Measurements from ENCODE around the gene ZSWIM1.
"Not testable (repeated sequence)": the region's sequence is repeated elsewhere in the genome, so short reads cannot be mapped to it uniquely, and the experiment has no call there.

Gene ZSWIM1

DNA sequence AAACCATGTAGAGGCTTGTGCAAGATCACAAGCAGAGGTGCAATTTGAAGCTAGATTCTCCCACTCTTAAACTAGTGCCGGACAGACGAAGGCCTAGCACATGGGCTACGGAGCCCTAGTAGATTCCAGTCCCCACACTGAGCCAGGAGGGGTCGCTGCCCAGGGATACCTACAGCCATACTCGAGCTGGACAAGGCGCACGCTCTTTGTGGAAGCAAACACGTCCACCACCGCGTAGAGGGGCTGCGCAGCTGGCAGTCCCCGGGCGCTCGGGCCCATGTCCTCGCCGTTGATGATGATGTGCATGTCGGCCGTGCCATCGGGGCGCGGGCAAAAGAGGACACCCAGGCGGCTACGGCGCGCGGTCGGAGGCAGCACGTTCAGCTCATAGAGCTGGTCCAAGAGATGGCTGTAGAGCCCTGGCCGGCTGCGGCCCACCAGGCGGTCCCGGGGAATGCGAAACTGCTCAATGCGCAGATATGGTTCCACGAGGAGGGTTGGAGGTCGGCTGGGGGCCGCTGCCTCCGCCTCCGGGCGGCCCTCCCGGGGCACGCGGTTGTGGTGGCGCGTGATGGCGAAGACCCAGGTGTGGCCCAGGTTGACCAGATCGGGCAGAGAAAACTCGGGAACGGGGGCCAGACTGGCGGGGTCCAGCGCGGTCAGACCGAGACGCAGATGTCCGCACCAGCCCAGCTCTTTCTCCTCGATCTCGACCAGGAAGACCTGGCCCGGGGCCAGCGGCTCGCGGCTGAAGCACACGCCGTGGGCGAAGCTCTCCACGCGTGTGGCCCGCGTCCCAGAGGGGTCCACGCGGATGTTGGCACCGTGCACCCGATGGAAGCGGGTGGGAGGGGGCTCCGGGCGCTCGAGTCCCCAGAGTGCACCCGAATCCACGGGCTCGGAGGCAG lies 9.3 kb downstream of the ZSWIM1 start:
- peak; percentile 23 for DNase-seq (ENCODE audit: low read depth)

DNA sequence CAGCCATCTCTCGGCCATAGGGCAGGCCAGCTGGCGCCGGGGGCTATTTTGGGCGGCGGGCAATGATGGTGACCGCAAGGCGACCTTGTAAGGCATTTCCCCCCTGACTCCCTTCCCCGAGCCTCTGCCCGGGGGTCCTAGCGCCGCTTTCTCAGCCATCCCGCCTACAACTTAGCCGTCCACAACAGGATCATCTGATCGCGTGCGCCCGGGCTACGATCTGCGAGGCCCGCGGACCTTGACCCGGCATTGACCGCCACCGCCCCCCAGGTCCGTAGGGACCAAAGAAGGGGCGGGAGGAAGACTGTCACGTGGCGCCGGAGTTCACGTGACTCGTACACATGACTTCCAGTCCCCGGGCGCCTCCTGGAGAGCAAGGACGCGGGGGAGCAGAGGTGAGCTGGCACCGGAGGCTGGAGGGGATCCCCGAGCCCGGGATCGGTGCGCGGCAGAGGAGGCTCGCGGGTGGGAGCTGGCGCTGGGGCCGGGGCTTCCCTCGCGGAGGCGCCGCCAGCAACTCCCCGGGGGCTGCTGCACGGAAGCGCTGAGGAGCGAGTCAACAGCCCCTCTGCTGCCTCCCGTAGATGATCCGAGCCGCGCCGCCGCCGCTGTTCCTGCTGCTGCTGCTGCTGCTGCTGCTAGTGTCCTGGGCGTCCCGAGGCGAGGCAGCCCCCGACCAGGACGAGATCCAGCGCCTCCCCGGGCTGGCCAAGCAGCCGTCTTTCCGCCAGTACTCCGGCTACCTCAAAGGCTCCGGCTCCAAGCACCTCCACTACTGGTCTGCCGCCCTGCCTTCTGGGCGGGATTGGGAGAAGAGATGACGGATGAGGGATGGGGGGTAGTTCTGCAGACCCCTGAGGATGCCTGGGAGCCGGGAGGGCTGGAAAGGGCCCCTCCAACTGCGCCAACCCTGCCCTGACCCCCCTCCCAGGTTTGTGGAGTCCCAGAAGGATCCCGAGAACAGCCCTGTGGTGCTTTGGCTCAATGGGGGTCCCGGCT lies 10.3 kb downstream of the ZSWIM1 start, which contains the start of the genes CTSA and NEURL2:
CTSA (plus strand) TSS at position 351 of the 999 bp plus-strand sequence; CDS start at position 585, 234 bp downstream.
NEURL2 (minus strand) TSS at position 224 of the 999 bp plus-strand sequence; CDS start at position 7, 217 bp downstream.
- DNase-seq (ENCODE audit: low read depth) = peak; percentile 72

DNA sequence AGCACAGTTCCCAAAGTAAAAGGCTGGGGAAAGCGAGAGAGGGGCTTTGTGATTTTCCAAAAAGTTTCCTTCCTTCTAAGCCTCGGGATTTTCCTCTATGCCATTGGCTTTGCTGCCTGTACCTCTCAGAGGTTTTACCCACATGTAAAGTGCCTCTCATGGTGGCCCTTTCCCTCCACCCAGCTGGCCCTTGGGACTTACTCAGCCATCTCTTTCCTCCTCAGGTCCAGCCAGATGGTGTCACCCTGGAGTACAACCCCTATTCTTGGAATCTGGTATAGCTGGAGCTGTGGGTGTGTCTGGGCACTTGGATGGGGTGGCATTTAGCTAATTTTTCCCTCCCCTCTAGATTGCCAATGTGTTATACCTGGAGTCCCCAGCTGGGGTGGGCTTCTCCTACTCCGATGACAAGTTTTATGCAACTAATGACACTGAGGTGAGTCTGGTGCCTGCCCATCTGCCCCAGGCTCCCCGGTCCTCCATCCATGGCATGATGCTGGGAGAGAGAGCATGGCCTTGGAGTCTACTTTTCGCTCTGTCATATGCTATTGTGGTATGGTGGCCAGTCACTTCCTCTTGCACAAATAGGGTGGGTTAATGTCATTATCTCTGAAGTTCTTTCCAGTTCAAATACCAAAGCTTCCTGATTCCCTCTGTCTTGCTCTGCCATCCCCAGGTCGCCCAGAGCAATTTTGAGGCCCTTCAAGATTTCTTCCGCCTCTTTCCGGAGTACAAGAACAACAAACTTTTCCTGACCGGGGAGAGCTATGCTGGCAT lies 11.2 kb downstream of the ZSWIM1 start:
- DNase-seq (ENCODE audit: low read depth) = no peak

GRCh38 chr20:45892828-45893500 lies 11.9 kb downstream of the ZSWIM1 start:
- DNase-seq (ENCODE audit: low read depth) = no peak

DNA sequence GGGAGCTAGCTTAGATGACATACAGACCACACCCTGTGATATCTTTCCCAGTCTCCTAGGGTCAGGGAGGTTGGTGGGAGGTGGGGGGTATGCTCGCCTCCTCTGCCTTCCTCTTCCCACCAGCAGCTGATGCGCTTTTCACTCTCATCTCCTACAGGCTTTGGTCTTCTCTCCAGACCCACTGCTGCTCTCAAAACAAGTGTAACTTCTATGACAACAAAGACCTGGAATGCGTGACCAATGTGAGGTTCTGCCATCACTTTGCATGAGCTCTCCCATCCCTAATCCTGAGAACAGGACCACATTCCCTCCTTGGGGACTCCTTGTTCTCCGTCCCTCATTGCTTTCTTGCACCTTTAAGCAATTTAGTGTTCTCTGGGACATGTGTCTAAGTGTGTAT lies 12.8 kb downstream of the ZSWIM1 start:
- DNase-seq (ENCODE audit: low read depth) = no peak

GRCh38 chr20:45894797-45895196 lies 13.8 kb downstream of the ZSWIM1 start:
- DNase-seq (ENCODE audit: low read depth) = no peak

GRCh38 chr20:45896641-45897161 lies 15.7 kb downstream of the ZSWIM1 start:
- no peak for DNase-seq (ENCODE audit: low read depth)

DNA sequence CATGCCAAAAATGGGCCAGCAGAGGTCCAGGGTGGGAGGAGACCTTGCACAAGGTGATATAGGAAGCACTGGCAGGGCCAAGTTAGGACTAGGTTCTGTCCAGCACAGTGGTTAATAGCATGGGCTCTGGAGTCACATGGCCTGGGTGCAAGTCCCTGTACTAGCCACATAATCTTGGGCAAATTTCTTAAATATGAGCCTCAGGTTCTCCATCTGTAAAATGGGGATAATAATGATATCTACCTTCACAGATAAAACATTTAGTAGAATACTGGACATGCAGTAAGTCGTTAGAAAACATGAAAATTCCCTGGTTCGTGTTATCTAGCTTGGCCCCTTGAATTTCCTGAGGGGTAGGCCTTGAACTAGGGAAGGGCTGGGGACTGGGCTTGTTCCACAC lies 16.3 kb downstream of the ZSWIM1 start:
- DNase-seq (ENCODE audit: low read depth) = no peak

- DNase-seq (ENCODE audit: low read depth) = no peak
Observed at GRCh38 chr20:45897692-45898091, 16.7 kb downstream of the ZSWIM1 start.

GRCh38 chr20:45898285-45898684 lies 17.3 kb downstream of the ZSWIM1 start:
- no peak for DNase-seq (ENCODE audit: low read depth)

DNA sequence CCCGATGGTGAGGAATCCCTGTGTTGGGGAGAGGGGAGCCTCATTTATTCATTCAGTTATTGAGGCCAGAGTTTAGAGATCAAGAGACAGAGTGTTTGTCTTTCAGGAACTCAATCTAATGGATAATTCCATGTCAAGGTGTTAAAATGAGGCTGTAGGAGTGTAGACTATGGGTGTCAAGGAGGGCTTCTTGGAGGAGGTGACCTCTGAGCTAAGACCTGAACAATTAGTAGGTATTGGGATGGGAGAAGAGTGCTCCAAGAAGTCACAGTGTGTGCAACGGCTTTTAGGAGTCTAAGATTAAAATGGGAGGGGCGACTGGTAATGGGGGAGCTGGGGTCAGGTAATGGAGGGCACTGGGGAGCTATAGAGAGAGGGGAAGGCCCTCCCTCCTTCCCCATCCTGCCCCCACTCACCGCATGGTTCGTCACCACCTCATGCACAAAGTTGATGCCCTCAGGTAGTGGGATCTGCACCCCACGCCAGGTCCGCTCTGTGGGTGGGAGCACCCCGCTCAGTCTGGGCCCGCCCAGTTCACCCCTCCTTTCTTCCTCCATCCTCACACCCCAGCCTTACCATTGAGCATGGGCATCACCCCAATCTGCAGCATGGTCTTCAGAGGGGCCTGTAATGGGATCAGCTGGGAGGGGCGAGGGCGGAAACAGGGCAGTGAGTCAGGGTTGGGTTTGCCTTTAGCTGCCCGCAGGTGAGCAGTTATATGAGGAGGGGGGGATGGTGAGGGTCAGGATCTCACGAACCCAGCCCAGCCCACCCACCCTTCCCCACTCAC lies 18.2 kb downstream of the ZSWIM1 start:
- DNase-seq (ENCODE audit: low read depth) = no peak

GRCh38 chr20:45901332-45901731 lies 20.3 kb downstream of the ZSWIM1 start:
- not testable (repeated sequence) for DNase-seq (ENCODE audit: low read depth)

- DNase-seq (ENCODE audit: low read depth) = no peak
Observed at GRCh38 chr20:45902199-45902701, 21.2 kb downstream of the ZSWIM1 start.

DNA sequence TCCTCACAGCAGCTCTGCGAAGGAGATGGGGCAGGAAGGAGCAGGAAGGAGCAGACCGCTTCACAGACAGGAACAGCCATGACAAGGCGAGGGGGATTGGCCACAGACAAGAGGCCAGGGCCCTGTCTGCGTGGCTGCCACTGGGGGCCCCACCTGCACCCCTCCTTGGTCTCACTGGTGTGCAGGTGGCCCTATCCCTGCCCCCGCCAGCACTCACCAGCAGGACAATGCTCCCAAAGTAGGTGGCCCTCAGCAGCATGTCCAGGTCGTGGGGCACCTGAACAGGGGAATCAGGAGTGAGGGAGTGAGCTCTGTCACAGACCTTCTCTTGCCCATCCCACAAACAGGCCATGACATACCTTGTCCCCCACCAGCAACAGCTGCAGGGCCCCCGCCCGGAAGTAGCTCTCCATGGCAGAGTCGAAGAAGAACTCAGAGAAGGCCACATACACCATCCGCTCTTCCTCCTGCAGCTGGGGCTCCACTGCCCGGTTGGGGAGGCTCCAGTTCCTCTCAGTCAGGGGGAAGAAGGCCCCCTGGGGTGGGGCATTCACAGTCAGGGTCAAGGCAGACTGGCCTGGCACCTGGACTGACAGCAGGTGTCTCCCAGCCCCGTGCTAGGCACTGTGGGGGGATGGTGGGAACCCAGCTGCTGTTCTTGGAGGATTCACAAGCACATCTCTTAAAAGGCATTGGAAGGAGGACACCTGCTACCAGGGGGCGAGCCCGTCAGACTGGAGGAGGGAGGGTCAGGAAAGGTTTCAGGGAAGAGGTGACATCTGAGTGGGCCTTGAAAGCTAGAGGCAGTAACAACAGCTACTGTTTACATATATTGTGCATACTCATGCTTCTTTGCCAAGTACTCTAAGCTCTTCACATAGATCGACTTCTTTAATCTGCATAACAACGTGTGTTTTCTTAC lies 23.8 kb downstream of the ZSWIM1 start:
- no peak for DNase-seq (ENCODE audit: low read depth)

- no peak for DNase-seq (ENCODE audit: low read depth)
Observed at GRCh38 chr20:45905505-45906079, 24.6 kb downstream of the ZSWIM1 start.

GRCh38 chr20:45907219-45907948 lies 26.4 kb downstream of the ZSWIM1 start:
- no peak for DNase-seq (ENCODE audit: low read depth)

- no peak for DNase-seq (ENCODE audit: low read depth)
Observed at GRCh38 chr20:45908084-45908483, 27.1 kb downstream of the ZSWIM1 start.
